Measurements from ENCODE around the gene BBS2.

Gene BBS2

GRCh38 chr16:56468800-56469199 lies 51.0 kb downstream of the BBS2 start:
- Histone ChIP-seq H3K9me3 (ENCODE audit: control insufficient read depth, low read length) (no peaks in the 10 kb centered on the region), H3K4me1 (ENCODE audit: control insufficient read depth, insufficient read depth, low read length) (no peaks in the 10 kb centered on the region), H3K36me3 (ENCODE audit: control insufficient read depth, insufficient read depth, low read length) (peaks cover 5% of the 10 kb centered on the region), H3K4me3 (ENCODE audit: low read length) (no peak overlapping the region), H3K9ac (ENCODE audit: low read length) (no peak overlapping the region), H3K27me3 (ENCODE audit: control insufficient read depth, insufficient read depth, low read length) (no peaks in the 10 kb centered on the region)

- peaks cover 5% of the 10 kb centered on the region for H3K36me3 ChIP-seq (ENCODE audit: control insufficient read depth, insufficient read depth, low read length)
- H3K4me3 ChIP-seq (ENCODE audit: low read length), result no peak overlapping the region
- H3K9ac ChIP-seq (ENCODE audit: low read length), result no peak overlapping the region
- no peaks in the 10 kb centered on the region for H3K9me3 ChIP-seq (ENCODE audit: control insufficient read depth, low read length)
- H3K27me3 ChIP-seq (ENCODE audit: control insufficient read depth, insufficient read depth, low read length), result no peaks in the 10 kb centered on the region
- no peaks in the 10 kb centered on the region for H3K4me1 ChIP-seq (ENCODE audit: control insufficient read depth, insufficient read depth, low read length)
Measured at GRCh38 chr16:56466344-56466743, 53.5 kb downstream of the BBS2 start.

- no peaks in the 10 kb centered on the region for H3K36me3 ChIP-seq (ENCODE audit: control insufficient read depth, insufficient read depth, low read length)
- H3K27me3 ChIP-seq (ENCODE audit: control insufficient read depth, insufficient read depth, low read length), result no peaks in the 10 kb centered on the region
- H3K9ac ChIP-seq (ENCODE audit: low read length), result no peak overlapping the region
- H3K4me3 ChIP-seq (ENCODE audit: low read length), result no peak overlapping the region
- no peaks in the 10 kb centered on the region for H3K4me1 ChIP-seq (ENCODE audit: control insufficient read depth, insufficient read depth, low read length)
- H3K9me3 ChIP-seq (ENCODE audit: control insufficient read depth, low read length), result no peaks in the 10 kb centered on the region
Measured at GRCh38 chr16:56463153-56463552, 56.7 kb downstream of the BBS2 start.

DNA sequence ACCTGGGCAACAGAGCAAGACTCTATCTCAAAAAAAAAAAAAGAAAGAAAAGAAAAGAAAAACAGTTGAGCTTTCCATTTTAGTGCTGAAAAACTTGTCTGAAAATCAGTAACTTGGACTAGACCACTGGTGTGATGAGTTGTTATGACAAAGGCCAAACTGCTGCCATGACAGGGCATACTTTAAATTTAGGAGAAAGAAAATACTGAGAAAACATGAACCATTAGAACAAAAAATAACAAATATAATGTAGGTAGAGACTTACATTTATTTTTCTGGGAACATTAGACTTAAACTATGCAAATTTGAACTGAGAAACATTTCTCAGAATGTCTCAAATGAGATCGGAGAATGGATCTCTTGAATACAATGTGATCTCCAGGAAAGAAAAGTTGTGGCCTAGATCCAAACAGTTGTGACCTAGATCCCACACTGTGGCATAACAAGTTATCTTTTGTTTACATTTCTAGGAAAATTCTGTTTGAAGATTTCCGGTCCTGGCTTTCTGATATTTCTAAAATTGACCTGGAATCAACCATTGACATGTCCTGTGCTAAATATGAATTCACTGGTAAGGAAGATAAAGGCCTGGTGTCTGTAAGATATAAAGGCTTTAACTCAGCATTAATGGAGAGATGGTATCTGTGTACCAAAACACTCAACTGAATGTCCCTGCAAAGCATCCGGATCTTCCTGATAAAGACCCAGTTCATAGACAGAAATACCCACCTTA lies 57.6 kb downstream of the BBS2 start:
- Histone ChIP-seq H3K27me3 (ENCODE audit: control insufficient read depth, insufficient read depth, low read length) (no peaks in the 10 kb centered on the region), H3K4me3 (ENCODE audit: low read length) (no peak overlapping the region), H3K36me3 (ENCODE audit: control insufficient read depth, insufficient read depth, low read length) (no peaks in the 10 kb centered on the region), H3K9ac (ENCODE audit: low read length) (no peak overlapping the region), H3K9me3 (ENCODE audit: control insufficient read depth, low read length) (no peaks in the 10 kb centered on the region), H3K4me1 (ENCODE audit: control insufficient read depth, insufficient read depth, low read length) (no peaks in the 10 kb centered on the region)

- Histone ChIP-seq H3K36me3 (ENCODE audit: control insufficient read depth, insufficient read depth, low read length) (no peaks in the 10 kb centered on the region), H3K9me3 (ENCODE audit: control insufficient read depth, low read length) (no peaks in the 10 kb centered on the region), H3K27me3 (ENCODE audit: control insufficient read depth, insufficient read depth, low read length) (no peaks in the 10 kb centered on the region), H3K9ac (ENCODE audit: low read length) (no peak overlapping the region), H3K4me3 (ENCODE audit: low read length) (no peak overlapping the region), H3K4me1 (ENCODE audit: control insufficient read depth, insufficient read depth, low read length) (no peaks in the 10 kb centered on the region)
Measured at GRCh38 chr16:56460101-56460500, 59.7 kb downstream of the BBS2 start.

DNA sequence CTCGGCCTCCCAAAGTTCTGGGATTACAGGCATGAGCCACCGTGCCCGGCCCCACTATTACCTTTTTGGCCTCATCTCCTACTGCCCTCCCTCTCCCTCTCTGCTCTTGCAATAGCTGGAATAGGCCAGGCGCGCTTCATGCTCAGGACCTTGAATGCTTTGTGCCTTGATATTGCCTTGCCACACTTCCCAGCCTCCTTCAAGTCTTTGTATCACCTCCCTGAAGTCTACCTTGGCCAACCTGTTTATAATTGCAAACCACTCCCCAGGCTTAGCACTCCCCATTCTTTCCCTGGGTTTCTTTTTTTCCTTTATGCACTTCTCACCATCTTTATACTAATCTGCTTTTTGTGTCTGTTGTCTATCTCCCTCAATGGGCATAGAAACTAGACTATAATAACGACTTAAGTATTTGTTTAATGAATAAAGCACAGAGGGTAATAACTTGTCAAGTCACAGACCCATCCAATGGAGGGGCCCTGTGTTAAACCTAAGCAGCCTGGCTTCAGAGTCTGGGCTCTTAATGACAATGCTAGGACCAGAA lies 61.8 kb downstream of the BBS2 start:
- H3K4me3 ChIP-seq (ENCODE audit: low read length), result no peak overlapping the region
- H3K4me1 ChIP-seq (ENCODE audit: control insufficient read depth, insufficient read depth, low read length), result no peaks in the 10 kb centered on the region
- no peaks in the 10 kb centered on the region for H3K9me3 ChIP-seq (ENCODE audit: control insufficient read depth, low read length)
- H3K27me3 ChIP-seq (ENCODE audit: control insufficient read depth, insufficient read depth, low read length), result no peaks in the 10 kb centered on the region
- H3K9ac ChIP-seq (ENCODE audit: low read length), result no peak overlapping the region
- H3K36me3 ChIP-seq (ENCODE audit: control insufficient read depth, insufficient read depth, low read length), result no peaks in the 10 kb centered on the region

DNA sequence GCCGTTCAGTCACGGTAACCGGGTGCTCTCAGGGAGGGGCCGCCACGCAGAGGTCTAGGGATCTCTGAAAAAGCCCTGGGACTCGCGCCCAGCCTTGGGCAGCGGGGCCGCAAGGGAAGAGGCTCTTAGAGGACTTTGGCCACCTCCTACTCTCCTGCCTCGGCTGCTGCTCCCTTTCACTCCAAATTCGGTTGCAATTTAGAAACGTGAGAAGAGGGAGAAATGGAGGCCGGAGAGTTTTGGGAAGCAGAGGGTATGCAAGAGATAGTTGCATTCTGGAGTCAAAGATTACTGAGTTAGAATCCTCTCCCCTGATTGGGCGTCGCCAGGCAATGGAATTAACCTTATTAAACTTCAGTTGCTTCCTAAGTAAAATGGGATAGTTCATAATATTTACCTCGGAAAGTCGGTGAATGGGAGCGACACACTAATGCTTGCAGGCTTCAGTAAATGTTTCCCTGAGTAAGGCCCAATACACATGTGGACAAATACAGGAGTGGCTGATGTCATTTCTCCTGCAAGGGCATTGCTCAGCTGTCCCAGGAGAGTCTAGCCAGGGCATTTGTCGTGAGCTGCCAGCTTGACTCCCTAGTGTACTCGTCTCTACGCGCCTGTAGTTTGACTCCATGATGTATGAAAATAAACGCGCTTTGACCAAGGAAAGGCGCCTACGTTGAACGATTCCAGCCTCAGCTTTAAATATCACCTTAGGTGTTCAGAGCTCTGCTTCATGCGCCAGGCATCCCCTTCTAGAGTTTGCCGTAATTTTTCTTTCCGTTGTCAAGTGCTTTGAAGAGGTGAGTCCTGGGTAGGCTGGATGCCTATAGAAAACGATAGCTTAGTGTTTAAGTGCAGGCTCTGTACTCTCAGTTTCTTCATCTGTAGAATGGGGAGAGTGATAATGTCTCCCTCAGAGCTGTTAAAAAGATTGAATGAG lies 67.8 kb downstream of the BBS2 start:
- H3K36me3 ChIP-seq (ENCODE audit: control insufficient read depth, insufficient read depth, low read length), result no peaks in the 10 kb centered on the region
- H3K27me3 ChIP-seq (ENCODE audit: control insufficient read depth, insufficient read depth, low read length), result no peaks in the 10 kb centered on the region
- H3K9ac ChIP-seq (ENCODE audit: low read length), result peak overlapping the region; percentile 92
- no peaks in the 10 kb centered on the region for H3K9me3 ChIP-seq (ENCODE audit: control insufficient read depth, low read length)
- H3K4me1 ChIP-seq (ENCODE audit: control insufficient read depth, insufficient read depth, low read length), result peaks cover 17% of the 10 kb centered on the region
- H3K4me3 ChIP-seq (ENCODE audit: low read length), result peak overlapping the region; percentile 89

DNA sequence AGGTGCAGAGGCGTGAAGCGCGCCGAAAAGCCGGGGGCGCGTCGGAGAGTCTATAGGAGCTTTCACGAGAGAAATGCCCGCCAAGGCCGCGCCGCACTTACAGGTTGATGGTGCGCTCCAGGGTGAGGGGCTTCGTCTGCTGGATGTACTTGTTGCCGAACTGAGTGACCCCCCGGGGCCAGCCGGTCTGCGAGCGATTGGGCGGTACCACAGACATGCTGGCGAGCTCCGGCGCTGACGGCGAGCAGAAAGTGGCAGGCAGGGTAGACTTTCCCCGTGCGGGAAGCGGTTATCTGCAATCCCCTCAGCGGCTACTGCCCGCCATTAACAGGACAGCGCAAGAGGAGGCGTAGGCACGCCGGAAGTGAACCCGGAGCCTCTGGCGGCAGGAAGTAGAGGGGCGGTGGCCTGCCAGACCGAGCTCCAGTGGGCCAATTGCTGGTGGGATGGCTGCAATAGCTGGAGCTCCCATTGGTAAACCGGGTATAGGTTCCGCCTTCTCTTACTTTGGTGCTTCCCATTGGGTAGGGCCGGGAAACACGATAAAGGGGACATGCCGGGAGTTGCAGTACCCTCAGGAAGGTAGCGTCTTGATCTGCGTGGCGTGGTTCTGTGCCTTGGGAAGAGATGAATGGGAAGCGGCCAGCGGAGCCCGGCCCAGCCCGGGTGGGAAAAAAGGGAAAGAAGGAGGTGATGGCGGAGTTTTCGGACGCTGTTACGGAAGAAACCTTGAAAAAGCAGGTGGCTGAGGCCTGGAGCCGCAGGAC lies 68.7 kb downstream of the BBS2 start, which contains the start of the genes NUDT21 and OGFOD1:
Gene NUDT21 (minus strand): TSS at position 347 of the 767 bp plus-strand sequence. CDS start 130 bp downstream, at position 217.
Gene OGFOD1 (plus strand): TSS at position 569 of the 767 bp plus-strand sequence. CDS start 59 bp downstream, at position 628.
- H3K9ac ChIP-seq (ENCODE audit: low read length), result peak within 1 kb of the TSS; percentile 92
- H3K4me3 ChIP-seq (ENCODE audit: low read length), result peak within 1 kb of the TSS; percentile 89
- H3K27me3 ChIP-seq (ENCODE audit: control insufficient read depth, insufficient read depth, low read length), result no peaks in the 10 kb centered on the region
- H3K9me3 ChIP-seq (ENCODE audit: control insufficient read depth, low read length), result no peaks in the 10 kb centered on the region
- H3K4me1 ChIP-seq (ENCODE audit: control insufficient read depth, insufficient read depth, low read length), result peaks cover 17% of the 10 kb centered on the region
- no peaks in the 10 kb centered on the region for H3K36me3 ChIP-seq (ENCODE audit: control insufficient read depth, insufficient read depth, low read length)

- Histone ChIP-seq H3K36me3 (ENCODE audit: control insufficient read depth, insufficient read depth, low read length) (no peaks in the 10 kb centered on the region), H3K4me3 (ENCODE audit: low read length) (peak overlapping the region; percentile 89)
Measured at GRCh38 chr16:56450275-56450985, 69.4 kb downstream of the BBS2 start.

GRCh38 chr16:56448005-56448404 lies 71.8 kb downstream of the BBS2 start:
- H3K36me3 ChIP-seq (ENCODE audit: control insufficient read depth, insufficient read depth, low read length), result no peaks in the 10 kb centered on the region
- no peak overlapping the region for H3K9ac ChIP-seq (ENCODE audit: low read length)

More at GRCh38 chr16:56450275-56450985, 69.4 kb downstream of the BBS2 start:
- Histone ChIP-seq H3K27me3 (ENCODE audit: control insufficient read depth, insufficient read depth, low read length) (no peaks in the 10 kb centered on the region), H3K4me1 (ENCODE audit: control insufficient read depth, insufficient read depth, low read length) (peaks cover 17% of the 10 kb centered on the region), H3K9me3 (ENCODE audit: control insufficient read depth, low read length) (no peaks in the 10 kb centered on the region), H3K9ac (ENCODE audit: low read length) (peak overlapping the region; percentile 92)

DNA sequence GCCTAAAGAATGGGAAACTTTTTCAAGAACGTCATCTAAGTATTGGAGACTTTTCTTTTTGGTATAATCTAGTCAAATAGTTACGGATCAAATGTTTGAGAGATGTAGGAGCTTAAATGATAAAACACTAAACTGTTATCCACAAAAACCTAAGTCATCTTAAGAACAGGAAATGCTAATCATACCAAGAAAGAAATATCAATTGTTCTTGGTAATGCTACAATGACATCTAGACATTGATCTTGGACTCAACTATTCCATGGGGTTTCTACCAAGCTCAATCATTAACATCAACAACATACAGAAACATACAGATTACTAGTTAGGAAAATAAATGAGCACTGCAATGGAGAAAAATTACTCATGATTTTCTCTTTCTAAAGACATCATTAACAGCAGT lies 72.5 kb downstream of the BBS2 start:
- no peak overlapping the region for H3K9ac ChIP-seq (ENCODE audit: low read length)
- peaks cover 13% of the 10 kb centered on the region for H3K4me1 ChIP-seq (ENCODE audit: control insufficient read depth, insufficient read depth, low read length)
- no peaks in the 10 kb centered on the region for H3K9me3 ChIP-seq (ENCODE audit: control insufficient read depth, low read length)
- H3K27me3 ChIP-seq (ENCODE audit: control insufficient read depth, insufficient read depth, low read length), result no peaks in the 10 kb centered on the region
- H3K4me3 ChIP-seq (ENCODE audit: low read length), result no peak overlapping the region
- no peaks in the 10 kb centered on the region for H3K36me3 ChIP-seq (ENCODE audit: control insufficient read depth, insufficient read depth, low read length)

More at GRCh38 chr16:56448005-56448404, 71.8 kb downstream of the BBS2 start:
- no peak overlapping the region for H3K4me3 ChIP-seq (ENCODE audit: low read length)
- no peaks in the 10 kb centered on the region for H3K27me3 ChIP-seq (ENCODE audit: control insufficient read depth, insufficient read depth, low read length)
- H3K4me1 ChIP-seq (ENCODE audit: control insufficient read depth, insufficient read depth, low read length), result peaks cover 17% of the 10 kb centered on the region
- no peaks in the 10 kb centered on the region for H3K9me3 ChIP-seq (ENCODE audit: control insufficient read depth, low read length)
